ENCODE measurements around the gene HOMER2. TPM values are rescaled to one million over a fixed set of nuclear protein-coding genes. Genes with fewer than 3 reads are reported as not detected.
"Not testable (repeated sequence)": the region's sequence is repeated elsewhere in the genome, so short reads cannot be mapped to it uniquely, and the experiment has no call there.

The HOMER2 gene
- total RNA-seq, 2 donors from 2014 or later, result 234 to 445 TPM

GRCh38 chr15:82828075-82828474, 124.4 kb downstream of the HOMER2 start:
- Histone ChIP-seq H3K27me3 (replicated peaks; ENCODE audit: insufficient read depth) (no peaks in the 10 kb centered on the region), H3K27ac (no peak overlapping the region), H3K4me1 (replicated peaks) (no peaks in the 10 kb centered on the region), H3K36me3 (peaks cover 0 to 6% of the 10 kb centered on the region in 2 donors), H3K9me3 (no peaks in the 10 kb centered on the region), H3K4me3 (no peak overlapping the region)
- intact Hi-C loops (cut with DNase I), result no loop called here
- 80% methylated on average over 1 of the region's 1 CpG for WGBS
- TF ChIP-seq CTCF (IDR thresholded peaks at IDR 0.05), result no peak
- TF ChIP-seq POLR2AphosphoS5 (IDR thresholded peaks at IDR 0.05), result no peak
- DNase-seq (ENCODE audit: low spot score), result peak; percentile 0

GRCh38 chr15:82823049-82823448, 129.5 kb downstream of the HOMER2 start:
- Histone ChIP-seq H3K4me1 (replicated peaks) (no peaks in the 10 kb centered on the region), H3K4me3 (no peak overlapping the region), H3K36me3 (peaks cover 0 to 4% of the 10 kb centered on the region in 2 donors), H3K9me3 (no peaks in the 10 kb centered on the region), H3K27me3 (replicated peaks; ENCODE audit: insufficient read depth) (no peaks in the 10 kb centered on the region), H3K27ac (no peak overlapping the region)
- DNase-seq (ENCODE audit: low spot score), result no peak
- no peak for TF ChIP-seq POLR2A (IDR thresholded peaks at IDR 0.05)
- intact Hi-C loops (cut with DNase I), result no loop called here
- 73% methylated on average over 5 of the region's 5 CpGs for WGBS

GRCh38 chr15:82821851-82822250, 130.7 kb downstream of the HOMER2 start:
- intact Hi-C loops (cut with DNase I); H3K27me3 ChIP-seq (replicated peaks; ENCODE audit: insufficient read depth); H3K27ac ChIP-seq; H3K36me3 ChIP-seq; H3K4me1 ChIP-seq (replicated peaks); H3K4me3 ChIP-seq; H3K9me3 ChIP-seq; DNase-seq (ENCODE audit: low spot score): not testable (repeated sequence)

- H3K27ac ChIP-seq; intact Hi-C loops (cut with DNase I); H3K4me1 ChIP-seq (replicated peaks); H3K36me3 ChIP-seq; H3K27me3 ChIP-seq (replicated peaks; ENCODE audit: insufficient read depth); DNase-seq (ENCODE audit: low spot score); H3K9me3 ChIP-seq; H3K4me3 ChIP-seq: not testable (repeated sequence)
- WGBS, result 81% methylated on average over 3 of the region's 3 CpGs
These were observed 131.1 kb downstream of the HOMER2 start for GRCh38 chr15:82821396-82821795.

GRCh38 chr15:82820128-82820527, 132.4 kb downstream of the HOMER2 start:
- no peak for DNase-seq (ENCODE audit: low spot score)
- H3K4me3 ChIP-seq, result no peak overlapping the region
- no peaks in the 10 kb centered on the region for H3K4me1 ChIP-seq (replicated peaks)
- H3K27ac ChIP-seq, result no peak overlapping the region
- no peaks in the 10 kb centered on the region for H3K27me3 ChIP-seq (replicated peaks; ENCODE audit: insufficient read depth)
- intact Hi-C loops (cut with DNase I), result no loop called here
- no peaks in the 10 kb centered on the region for H3K36me3 ChIP-seq
- TF ChIP-seq CTCF (IDR thresholded peaks at IDR 0.05) (no peak), POLR2AphosphoS5 (IDR thresholded peaks at IDR 0.05) (no peak), POLR2A (IDR thresholded peaks at IDR 0.05) (no peak)
- no peaks in the 10 kb centered on the region for H3K9me3 ChIP-seq

- H3K36me3 ChIP-seq, result peaks cover 0 to 9% of the 10 kb centered on the region in 2 donors
- DNase-seq (ENCODE audit: low spot score), result no peak
- no peak overlapping the region for H3K4me3 ChIP-seq
- intact Hi-C loops (cut with DNase I), result loop anchor here (5.0 kb wide), 2 partner anchors 61 to 271 kb away; partner anchors contain the start of gene RPS17
- no peaks in the 10 kb centered on the region for H3K27me3 ChIP-seq (replicated peaks; ENCODE audit: insufficient read depth)
- H3K4me1 ChIP-seq (replicated peaks), result no peaks in the 10 kb centered on the region
- H3K9me3 ChIP-seq, result no peaks in the 10 kb centered on the region
- TF ChIP-seq CTCF (IDR thresholded peaks at IDR 0.05), result no peak
- no peak for TF ChIP-seq POLR2A (IDR thresholded peaks at IDR 0.05)
- no peak for TF ChIP-seq POLR2AphosphoS5 (IDR thresholded peaks at IDR 0.05)
- 83% methylated on average over 4 of the region's 4 CpGs for WGBS
- H3K27ac ChIP-seq, result no peak overlapping the region
These were observed 139.5 kb downstream of the HOMER2 start for GRCh38 chr15:82812994-82813393.

Data from prostate gland (tissue), 2 donors.